H9 (cell line): ENCODE measurements around the gene HERC4. TPM values are rescaled to one million over a fixed set of nuclear protein-coding genes. Genes with fewer than 3 reads are reported as not detected.
A peak's percentile ranks its signal among the peaks of the same experiment; 100 is the strongest.

Experiments
- DNase-seq: peaks from one replicate; pipeline ENCODE4 v3.0.0-alpha.2; 2017
- H2AFZ ChIP-seq: one replicate; pipeline ENCODE4 v1.6.1; 2013; ENCODE audit warnings: mild to moderate bottlenecking, low read length, control low read depth, moderate library complexity
- H2AK5ac ChIP-seq: 2 replicates; pipeline ENCODE4 v1.6.1; 2013; ENCODE audit warnings: low read length, control low read depth, mixed read lengths; ENCODE audit not compliant: insufficient read length
- H2BK120ac ChIP-seq: one replicate; pipeline ENCODE4 v1.6.1; 2013; ENCODE audit warnings: low read depth, mild to moderate bottlenecking, low read length, control low read depth, inconsistent platforms; ENCODE audit not compliant: poor library complexity, severe bottlenecking
- H2BK12ac ChIP-seq: 2 replicates; pipeline ENCODE4 v1.6.1; 2013; ENCODE audit warnings: low read length, control low read depth, mixed read lengths, low read depth; ENCODE audit not compliant: insufficient read length
- H2BK15ac ChIP-seq: 2 replicates; pipeline ENCODE4 v1.6.1; 2013; ENCODE audit warnings: low read depth, low read length, control low read depth
- H2BK20ac ChIP-seq: one replicate; pipeline ENCODE4 v1.6.1; 2013; ENCODE audit warnings: low read depth, mild to moderate bottlenecking, low read length, control low read depth, inconsistent platforms; ENCODE audit not compliant: poor library complexity, severe bottlenecking
- H2BK5ac ChIP-seq: 2 replicates; pipeline ENCODE4 v1.6.1; 2013; ENCODE audit warnings: low read length, control low read depth, mixed read lengths; ENCODE audit not compliant: insufficient read length
- H3K14ac ChIP-seq: 2 replicates; pipeline ENCODE4 v1.6.1; 2013; ENCODE audit warnings: low read length, control low read depth; ENCODE audit not compliant: insufficient read depth
- H3K18ac ChIP-seq: 2 replicates; pipeline ENCODE4 v1.6.1; 2013; ENCODE audit warnings: low read depth, mild to moderate bottlenecking, mixed read lengths, low read length, control low read depth; ENCODE audit not compliant: insufficient read length
- H3K23ac ChIP-seq: 2 replicates; pipeline ENCODE4 v1.6.1; 2013; ENCODE audit warnings: low read length, control low read depth, mixed read lengths, low read depth; ENCODE audit not compliant: insufficient read length
- H3K23me2 ChIP-seq: 2 replicates; pipeline ENCODE4 v1.6.1; 2013; ENCODE audit warnings: low read depth, mild to moderate bottlenecking, mixed read lengths, low read length, control low read depth; ENCODE audit not compliant: insufficient read length, poor library complexity, severe bottlenecking
- H3K27ac ChIP-seq: 2 replicates; pipeline ENCODE4 v1.5.1; 2013; ENCODE audit warnings: low read length, control low read depth, mixed read lengths, low read depth; ENCODE audit not compliant: insufficient read length
- H3K27me3 ChIP-seq: 2 replicates; pipeline ENCODE4 v1.6.1; 2013; ENCODE audit warnings: low read length, control low read depth, inconsistent platforms; ENCODE audit not compliant: insufficient read depth
- H3K4ac ChIP-seq: 2 replicates; pipeline ENCODE4 v1.6.1; 2013; ENCODE audit warnings: low read depth, mild to moderate bottlenecking, control low read depth, inconsistent platforms, low read length, moderate library complexity
- H3K4me1 ChIP-seq: 2 replicates; pipeline ENCODE4 v1.6.1; 2013; ENCODE audit warnings: low read length, control low read depth, inconsistent platforms; ENCODE audit not compliant: insufficient read depth
- H3K4me2 ChIP-seq: 2 replicates; pipeline ENCODE4 v1.6.1; 2013; ENCODE audit warnings: low read length, control low read depth, mixed read lengths; ENCODE audit not compliant: insufficient read length, insufficient read depth
- H3K56ac ChIP-seq: 2 replicates; pipeline ENCODE4 v1.6.1; 2013; ENCODE audit warnings: low read depth, mild to moderate bottlenecking, mixed read lengths, low read length, control low read depth; ENCODE audit not compliant: insufficient read length
- H3K79me1 ChIP-seq: 2 replicates; pipeline ENCODE4 v1.6.1; 2013; ENCODE audit warnings: low read depth, mild to moderate bottlenecking, moderate library complexity, low read length, control low read depth, inconsistent platforms; ENCODE audit not compliant: insufficient read depth, poor library complexity, severe bottlenecking
- H3K79me2 ChIP-seq: 2 replicates; pipeline ENCODE4 v1.6.1; 2013; ENCODE audit warnings: low read length, control low read depth, inconsistent platforms; ENCODE audit not compliant: insufficient read depth
- H3K9ac ChIP-seq: 2 replicates; pipeline ENCODE4 v1.6.1; 2013; ENCODE audit warnings: low read length, control low read depth, mixed read lengths; ENCODE audit not compliant: insufficient read length; ENCODE audit errors: extremely low read depth
- H3K9me3 ChIP-seq: one replicate; pipeline ENCODE4 v1.6.1; 2013; ENCODE audit warnings: low read depth, low read length, inconsistent platforms; ENCODE audit not compliant: control insufficient read depth
- H3T11ph ChIP-seq: one replicate; pipeline ENCODE4 v1.6.1; 2013; ENCODE audit warnings: mild to moderate bottlenecking, low read length, control low read depth, inconsistent platforms
- H4K20me1 ChIP-seq: one replicate; pipeline ENCODE4 v1.6.1; 2013; ENCODE audit not compliant: control insufficient read depth, insufficient read length, insufficient read depth
- H4K5ac ChIP-seq: 2 replicates; pipeline ENCODE4 v1.6.1; 2013; ENCODE audit warnings: low read depth, mild to moderate bottlenecking, mixed read lengths, low read length, control low read depth; ENCODE audit not compliant: insufficient read length
- H4K8ac ChIP-seq: replicated peaks from 2 replicates; pipeline ENCODE4 v1.6.1; 2013; ENCODE audit warnings: low read length, control low read depth, mixed read lengths, low read depth; ENCODE audit not compliant: insufficient read length
- H4K91ac ChIP-seq: 2 replicates; pipeline ENCODE4 v1.6.1; 2013; ENCODE audit warnings: low read depth, mild to moderate bottlenecking, moderate library complexity, mixed read lengths, low read length, control low read depth; ENCODE audit not compliant: insufficient read length
- H3K27ac Mint-ChIP-seq, 3 experiments: 2 replicates in 2 of 3; 3 replicates in 1 of 3; pipeline ENCODE4 v1.8.0; 2020 to 2021; ENCODE audit warnings: mixed read lengths in 3 of 3, mild to moderate bottlenecking in 1 of 3, moderate library complexity in 1 of 3
- H3K27me3 Mint-ChIP-seq: 2 replicates; pipeline ENCODE4 v1.8.0; 2021; ENCODE audit warnings: low read depth, mild to moderate bottlenecking, moderate library complexity, mixed read lengths
- H3K36me3 Mint-ChIP-seq, 3 experiments: 2 replicates in 2 of 3; 3 replicates in 1 of 3; pipeline ENCODE4 v1.8.0; 2020 to 2021; ENCODE audit warnings: low read depth in 3 of 3, mixed read lengths in 3 of 3; ENCODE audit not compliant: insufficient read depth in 1 of 3
- H3K4me1 Mint-ChIP-seq, 2 experiments: 2 replicates each; pipeline ENCODE4 v1.8.0; 2020; ENCODE audit warnings: mixed read lengths in 2 of 2
- H3K4me3 Mint-ChIP-seq, 2 experiments: 2 replicates in 1 of 2; 3 replicates in 1 of 2; pipeline ENCODE4 v1.8.0; 2020 to 2021; ENCODE audit warnings: mild to moderate bottlenecking in 2 of 2, mixed read lengths in 2 of 2, moderate library complexity in 1 of 2
- H3K9me3 Mint-ChIP-seq, 2 experiments: 2 replicates in 1 of 2; 3 replicates in 1 of 2; pipeline ENCODE4 v1.8.0; 2020; ENCODE audit warnings: mild to moderate bottlenecking in 2 of 2, mixed read lengths in 2 of 2, moderate library complexity in 1 of 2
- CTCF ChIP-seq: fragments of 200-600 bp; sonication (generic); conservative IDR thresholded peaks from 3 replicates; pipeline ENCODE4 v1.8.0; 2021; ENCODE audit warnings: antibody characterized with exemption, mild to moderate bottlenecking
- WGBS: extraction: QIAGEN DNeasy Blood & Tissue Kit; methylation state at CpG from one replicate; pipeline ENCODE4 v1.1.7; 2013; ENCODE audit warnings: missing lambda C conversion rate, low lambda C conversion rate, mixed read lengths; ENCODE audit not compliant: insufficient read length; ENCODE audit errors: extremely low coverage; 5-methylcytosine and 5-hydroxymethylcytosine counted together
- total RNA-seq: library from RNA; stranded (reverse); gene quantifications from 2 replicates; pipeline ENCODE4 v1.2.1, GENCODE V29; 2021

Gene HERC4
- total RNA-seq, 1 experiment from 2014 or later: 24.5 TPM

- WGBS: no CpG with 5 or more reads among the region's 2 CpGs
- peak overlapping the region in 1 of 3 experiments; percentile 85; a peak in 3 of 7 replicates for H3K27ac Mint-ChIP-seq
- H3K9ac ChIP-seq: no peak overlapping the region
Observed at GRCh38 chr10:67917169-67917568, 157.9 kb downstream of the HERC4 start.

More at GRCh38 chr10:67917169-67917568, 157.9 kb downstream of the HERC4 start:
- Histone ChIP-seq H4K8ac (no peak overlapping the region), H2BK120ac (no peak overlapping the region), H4K5ac (no peak overlapping the region), H3K79me2 (no peaks in the 10 kb centered on the region), H3K23ac (no peak overlapping the region), H3K4me2 (no peak overlapping the region), H2BK12ac (no peak overlapping the region), H3K79me1 (no peaks in the 10 kb centered on the region), H2BK15ac (no peak overlapping the region), H3K18ac (no peak overlapping the region), H3K4ac (no peak overlapping the region), H4K91ac (no peak overlapping the region), H4K20me1 (no peaks in the 10 kb centered on the region), H3K4me1 (no peaks in the 10 kb centered on the region), H2AK5ac (no peak overlapping the region), H2BK5ac (no peak overlapping the region), H2BK20ac (no peak overlapping the region), H3K23me2 (no peaks in the 10 kb centered on the region), H3K27ac (no peak overlapping the region), H3K9me3 (no peaks in the 10 kb centered on the region), H3K27me3 (no peaks in the 10 kb centered on the region), H2AFZ (no peak overlapping the region), H3K14ac (no peak overlapping the region), H3K56ac (no peak overlapping the region), H3T11ph (no peak overlapping the region)
- Mint-ChIP-seq H3K9me3 (no peaks in the 10 kb centered on the region), H3K36me3 (peaks cover 17 to 50% (median 38%) of the 10 kb centered on the region in 3 experiments; a peak in 6 of 7 replicates), H3K4me1 (peaks cover 10 to 13% of the 10 kb centered on the region in 2 experiments), H3K27me3 (no peaks in the 10 kb centered on the region), H3K4me3 (no peak overlapping the region)
- TF ChIP-seq CTCF: no peak
- DNase-seq: no peak
